Astrocyte (in vitro differentiated cells and primary cell): Measurements from ENCODE around the gene C2orf80. TPM values are rescaled to one million over a fixed set of nuclear protein-coding genes. Genes with fewer than 3 reads are reported as not detected.

ENCODE experiments used
- DNase-seq: peaks from one replicate; pipeline ENCODE4 v3.0.0-alpha.2; 2010; ENCODE audit warnings: low read depth
- FAIRE-seq: peaks from 2 replicates; lab custom pipeline; 2011; peaks lifted over from hg19 to GRCh38; lab: Jason Lieb, UNC
- H2AFZ ChIP-seq: 2 replicates; pipeline ENCODE4 v1.6.0; 2012; ENCODE audit warnings: low read depth, low read length, inconsistent platforms
- H3K27ac ChIP-seq: 2 replicates; pipeline ENCODE4 v1.5.1; 2011; ENCODE audit warnings: low read depth, low read length, inconsistent platforms
- H3K27me3 ChIP-seq: 2 replicates; pipeline ENCODE4 v1.6.0; 2011; ENCODE audit warnings: low read length, inconsistent platforms; ENCODE audit not compliant: insufficient read depth
- H3K36me3 ChIP-seq: 2 replicates; pipeline ENCODE4 v1.5.1; 2011; ENCODE audit warnings: low read length, inconsistent platforms; ENCODE audit not compliant: insufficient read depth
- H3K4me1 ChIP-seq: 2 replicates; pipeline ENCODE4 v1.5.1; 2011; ENCODE audit warnings: low read length, inconsistent platforms; ENCODE audit not compliant: insufficient read depth
- H3K4me2 ChIP-seq: 2 replicates; pipeline ENCODE4 v1.6.0; 2012; ENCODE audit warnings: low read length, inconsistent platforms
- H3K4me3 ChIP-seq: 2 replicates; pipeline ENCODE4 v1.5.1; 2011; ENCODE audit warnings: low read depth, mild to moderate bottlenecking, low read length, inconsistent platforms; ENCODE audit not compliant: insufficient read depth
- H3K79me2 ChIP-seq: 2 replicates; pipeline ENCODE4 v1.6.0; 2012; ENCODE audit warnings: mild to moderate bottlenecking, low read length, inconsistent platforms; ENCODE audit not compliant: insufficient read depth
- H3K9ac ChIP-seq: 2 replicates; pipeline ENCODE4 v1.6.0; 2012; ENCODE audit warnings: mild to moderate bottlenecking, low read length, inconsistent platforms
- H3K9me3 ChIP-seq: 2 replicates; pipeline ENCODE4 v1.5.1; 2012; ENCODE audit warnings: low read depth, mild to moderate bottlenecking, low read length, inconsistent platforms; ENCODE audit not compliant: insufficient read depth
- H4K20me1 ChIP-seq: 2 replicates; pipeline ENCODE4 v1.6.0; 2012; ENCODE audit warnings: low read length, inconsistent platforms; ENCODE audit not compliant: insufficient read depth
- H3K27ac Mint-ChIP-seq: one replicate; pipeline ENCODE4 v1.8.0; 2021; ENCODE audit warnings: mild to moderate bottlenecking, mixed read lengths; ENCODE audit not compliant: unreplicated experiment
- H3K27me3 Mint-ChIP-seq: one replicate; pipeline ENCODE4 v1.8.0; 2021; ENCODE audit warnings: low read depth, mixed read lengths; ENCODE audit not compliant: unreplicated experiment
- H3K36me3 Mint-ChIP-seq: one replicate; pipeline ENCODE4 v1.8.0; 2021; ENCODE audit warnings: low read depth, mixed read lengths; ENCODE audit not compliant: unreplicated experiment
- H3K4me1 Mint-ChIP-seq: one replicate; pipeline ENCODE4 v1.8.0; 2021; ENCODE audit warnings: low read depth, mixed read lengths; ENCODE audit not compliant: unreplicated experiment
- H3K4me3 Mint-ChIP-seq: one replicate; pipeline ENCODE4 v1.8.0; 2021; ENCODE audit warnings: mild to moderate bottlenecking, moderate library complexity, mixed read lengths; ENCODE audit not compliant: unreplicated experiment
- H3K9me3 Mint-ChIP-seq: one replicate; pipeline ENCODE4 v1.8.0; 2021; ENCODE audit warnings: mild to moderate bottlenecking, mixed read lengths; ENCODE audit not compliant: unreplicated experiment
- CTCF ChIP-seq: IDR thresholded peaks from 2 replicates; pipeline ENCODE4 v1.5.1; 2011; ENCODE audit warnings: low read depth, mild to moderate bottlenecking, inconsistent platforms, low read length, moderate library complexity; ENCODE audit not compliant: insufficient read depth
- EZH2 ChIP-seq: IDR thresholded peaks from 2 replicates; pipeline ENCODE4 v1.6.1; 2012; ENCODE audit warnings: mild to moderate bottlenecking, low read length, inconsistent platforms; ENCODE audit not compliant: insufficient read depth
- total RNA-seq: library from RNA; stranded (reverse); gene quantifications from 2 replicates; pipeline ENCODE4 v1.2.1, GENCODE V29; 2021

C2orf80 gene
- total RNA-seq, 1 donor from 2014 or later = not detected

DNA sequence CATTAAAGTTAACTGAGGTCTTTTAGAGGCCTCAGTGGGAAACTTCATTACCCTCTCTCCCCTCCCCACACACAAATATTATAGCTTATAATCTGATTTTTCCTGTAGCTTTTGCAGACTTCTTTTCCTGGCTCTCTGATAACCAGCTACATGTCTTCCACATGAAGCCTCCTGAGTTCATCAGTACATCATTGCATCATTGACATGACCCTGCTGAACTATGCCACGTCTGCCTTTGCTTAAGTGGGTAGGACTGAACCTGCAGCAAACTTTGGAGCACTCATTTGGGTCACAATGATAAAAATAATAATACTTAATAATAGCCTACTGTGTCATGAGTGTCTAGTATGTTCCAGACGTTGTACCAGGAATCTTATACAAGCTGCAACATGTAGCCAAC lies 33.4 kb downstream of the C2orf80 start:
- no peak for TF ChIP-seq CTCF
- no peak for TF ChIP-seq EZH2
- H3K4me3 ChIP-seq = no peak overlapping the region
- Mint-ChIP-seq H3K4me3 (no peak overlapping the region), H3K9me3 (peaks cover 3% of the 10 kb centered on the region), H3K27ac (no peak overlapping the region), H3K27me3 (no peaks in the 10 kb centered on the region), H3K4me1 (no peaks in the 10 kb centered on the region), H3K36me3 (no peaks in the 10 kb centered on the region)
- FAIRE-seq (no peak), DNase-seq (no peak)
- H4K20me1 ChIP-seq = no peaks in the 10 kb centered on the region
- H3K27ac ChIP-seq = no peak overlapping the region
- no peak overlapping the region for H3K9ac ChIP-seq
- no peak overlapping the region for H3K4me2 ChIP-seq
- H3K27me3 ChIP-seq = no peaks in the 10 kb centered on the region
- no peaks in the 10 kb centered on the region for H3K4me1 ChIP-seq
- no peaks in the 10 kb centered on the region for H3K79me2 ChIP-seq
- H2AFZ ChIP-seq = no peak overlapping the region
- H3K36me3 ChIP-seq = no peaks in the 10 kb centered on the region
- H3K9me3 ChIP-seq = no peaks in the 10 kb centered on the region

DNA sequence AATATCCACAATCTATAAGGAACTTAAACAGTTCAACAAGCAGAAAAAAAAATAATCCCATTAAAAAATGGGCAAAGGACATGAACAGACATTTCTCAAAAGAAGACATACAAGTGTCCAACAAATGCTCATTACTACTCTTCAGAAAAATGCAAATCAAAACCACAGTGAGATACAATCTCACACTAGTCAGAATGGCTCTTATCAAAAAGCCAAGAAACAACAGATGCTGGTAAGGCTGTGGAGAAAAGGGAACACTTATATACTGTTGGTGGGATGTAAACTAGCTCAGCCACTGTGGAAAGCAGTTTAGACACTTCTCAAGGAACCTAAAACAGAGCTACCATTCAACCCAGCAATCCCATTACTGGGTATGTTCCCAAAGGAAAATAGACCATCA lies 36.7 kb downstream of the C2orf80 start:
- no peaks in the 10 kb centered on the region for H3K27me3 Mint-ChIP-seq
- H3K36me3 ChIP-seq = no peaks in the 10 kb centered on the region
- DNase-seq = peak; percentile 17
- H3K9me3 ChIP-seq = no peaks in the 10 kb centered on the region
- no peaks in the 10 kb centered on the region for H3K79me2 ChIP-seq
- no peak overlapping the region for H3K9ac ChIP-seq
- H4K20me1 ChIP-seq = no peaks in the 10 kb centered on the region
- FAIRE-seq = no peak
- H3K4me1 Mint-ChIP-seq = no peaks in the 10 kb centered on the region
- H3K4me3 Mint-ChIP-seq = no peak overlapping the region
- no peak overlapping the region for H2AFZ ChIP-seq
- no peak overlapping the region for H3K27ac ChIP-seq
- no peak overlapping the region for H3K4me3 ChIP-seq
- H3K27ac Mint-ChIP-seq = no peak overlapping the region
- peaks cover 5% of the 10 kb centered on the region for H3K9me3 Mint-ChIP-seq
- no peaks in the 10 kb centered on the region for H3K27me3 ChIP-seq
- H3K4me2 ChIP-seq = no peak overlapping the region
- no peaks in the 10 kb centered on the region for H3K4me1 ChIP-seq
- H3K36me3 Mint-ChIP-seq = no peaks in the 10 kb centered on the region
- TF ChIP-seq EZH2 = no peak
- no peak for TF ChIP-seq CTCF

DNA sequence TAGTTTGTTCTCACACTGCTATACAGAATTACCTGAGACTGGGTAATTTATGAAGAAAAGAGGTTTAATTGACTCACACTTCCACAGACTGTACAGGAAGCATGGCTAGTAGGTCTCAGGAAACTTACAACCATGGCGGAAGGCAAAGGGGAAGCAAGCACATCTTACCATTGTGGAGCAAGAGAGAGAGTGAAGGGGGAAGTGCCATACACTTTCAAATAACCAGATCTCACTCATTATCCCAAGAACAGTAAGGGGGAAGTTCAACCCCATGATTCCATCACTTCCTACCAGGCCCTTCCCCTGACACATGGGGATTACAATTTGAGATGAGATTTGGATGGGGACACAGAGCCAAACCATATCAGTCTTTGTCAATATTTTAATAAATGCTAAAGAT lies 38.9 kb downstream of the C2orf80 start:
- Histone ChIP-seq H3K9ac (no peak overlapping the region), H3K4me3 (no peak overlapping the region), H3K27ac (no peak overlapping the region), H3K27me3 (no peaks in the 10 kb centered on the region), H3K79me2 (no peaks in the 10 kb centered on the region), H4K20me1 (no peaks in the 10 kb centered on the region), H3K4me2 (no peak overlapping the region), H3K4me1 (no peaks in the 10 kb centered on the region), H3K36me3 (no peaks in the 10 kb centered on the region), H2AFZ (no peak overlapping the region), H3K9me3 (no peaks in the 10 kb centered on the region)
- Mint-ChIP-seq H3K9me3 (peaks cover 5% of the 10 kb centered on the region), H3K27ac (no peak overlapping the region), H3K27me3 (no peaks in the 10 kb centered on the region), H3K4me1 (no peaks in the 10 kb centered on the region), H3K4me3 (no peak overlapping the region), H3K36me3 (no peaks in the 10 kb centered on the region)
- no peak for TF ChIP-seq CTCF
- no peak for TF ChIP-seq EZH2
- DNase-seq (no peak), FAIRE-seq (no peak)
